Neuronal stem cell (in vitro differentiated cells): ENCODE data around the gene ABCC2.
"Not testable (repeated sequence)": the region's sequence is repeated elsewhere in the genome, so short reads cannot be mapped to it uniquely, and the experiment has no call there.

Experiments used
- DNase-seq: peaks from one replicate; pipeline ENCODE4 v3.0.0-alpha.2; 2013; ENCODE audit warnings: low spot score
- H2AFZ ChIP-seq: one replicate; pipeline ENCODE4 v1.6.1; 2013; ENCODE audit warnings: mild to moderate bottlenecking, low read length, inconsistent platforms
- H2AK5ac ChIP-seq: 2 replicates; pipeline ENCODE4 v1.6.1; 2013; ENCODE audit warnings: low read depth, mild to moderate bottlenecking, inconsistent platforms, low read length, moderate library complexity, mixed read lengths
- H2BK120ac ChIP-seq: 2 replicates; pipeline ENCODE4 v1.6.1; 2013; ENCODE audit warnings: low read depth, mild to moderate bottlenecking, inconsistent platforms, low read length, moderate library complexity, mixed read lengths
- H2BK12ac ChIP-seq: one replicate; pipeline ENCODE4 v1.6.1; 2013; ENCODE audit warnings: low read length, inconsistent platforms
- H2BK15ac ChIP-seq: 2 replicates; pipeline ENCODE4 v1.6.1; 2013; ENCODE audit warnings: mild to moderate bottlenecking, low read length, inconsistent platforms, mixed read lengths
- H2BK5ac ChIP-seq: one replicate; pipeline ENCODE4 v1.6.1; 2013; ENCODE audit warnings: inconsistent platforms, mild to moderate bottlenecking, low read length, moderate library complexity
- H3K14ac ChIP-seq: one replicate; pipeline ENCODE4 v1.6.1; 2013; ENCODE audit warnings: low read length, inconsistent platforms
- H3K18ac ChIP-seq: 2 replicates; pipeline ENCODE4 v1.6.1; 2013; ENCODE audit warnings: low read length, inconsistent platforms
- H3K23ac ChIP-seq: 2 replicates; pipeline ENCODE4 v1.6.1; 2013; ENCODE audit warnings: low read depth, mild to moderate bottlenecking, mixed read lengths, low read length, inconsistent platforms; ENCODE audit not compliant: poor library complexity
- H3K27ac ChIP-seq: replicated peaks from 3 replicates; pipeline ENCODE4 v1.5.1; 2013; ENCODE audit warnings: low read length, inconsistent platforms
- H3K27me3 ChIP-seq, 3 experiments: 2 replicates each; pipeline ENCODE4 v1.6.1; 2013; ENCODE audit warnings: low read length in 3 of 3, mild to moderate bottlenecking in 2 of 3, inconsistent platforms in 1 of 3, low read depth in 1 of 3, mixed read lengths in 1 of 3, moderate library complexity in 1 of 3; ENCODE audit not compliant: control insufficient read depth in 3 of 3, insufficient read depth in 3 of 3
- H3K36me3 ChIP-seq, 2 donors: replicated peaks in 1 of 2; 2 replicates each; pipeline ENCODE4 v1.6.1; 2013; ENCODE audit warnings: low read length in 2 of 2; ENCODE audit not compliant: control insufficient read depth in 2 of 2, insufficient read depth in 2 of 2
- H3K4ac ChIP-seq: 2 replicates; pipeline ENCODE4 v1.6.1; 2013; ENCODE audit warnings: inconsistent platforms, mild to moderate bottlenecking, low read length, moderate library complexity
- H3K4me1 ChIP-seq, 2 donors: 1 replicate in 1 of 2; 2 replicates in 1 of 2; pipeline ENCODE4 v1.6.1; 2013; ENCODE audit warnings: low read length in 2 of 2, low read depth in 1 of 2; ENCODE audit not compliant: control insufficient read depth in 2 of 2, insufficient read depth in 1 of 2
- H3K4me2 ChIP-seq: one replicate; pipeline ENCODE4 v1.6.1; 2013; ENCODE audit warnings: mild to moderate bottlenecking, low read length, inconsistent platforms; ENCODE audit not compliant: insufficient read depth, poor library complexity, severe bottlenecking
- H3K4me3 ChIP-seq, 2 donors: 2 replicates each; pipeline ENCODE4 v1.5.1; 2013; ENCODE audit warnings: low read length in 2 of 2, mild to moderate bottlenecking in 2 of 2, inconsistent platforms in 1 of 2, moderate library complexity in 1 of 2
- H3K79me1 ChIP-seq: one replicate; pipeline ENCODE4 v1.6.1; 2013; ENCODE audit warnings: low read depth, mild to moderate bottlenecking, inconsistent platforms, low read length, moderate library complexity
- H3K9ac ChIP-seq: one replicate; pipeline ENCODE4 v1.6.1; 2013; ENCODE audit warnings: mild to moderate bottlenecking, low read depth, low read length, inconsistent platforms; ENCODE audit not compliant: poor library complexity
- H3K9me3 ChIP-seq, 2 donors: replicated peaks in 1 of 2; 2 replicates each; pipeline versions ENCODE3 to v1.6.1; 2013; ENCODE audit warnings: low read length in 2 of 2, mild to moderate bottlenecking in 2 of 2, inconsistent platforms in 1 of 2, low read depth in 1 of 2, mixed read lengths in 1 of 2, moderate library complexity in 1 of 2; ENCODE audit not compliant: control insufficient read depth in 2 of 2, insufficient read depth in 1 of 2
- H4K8ac ChIP-seq: one replicate; pipeline ENCODE4 v1.6.1; 2013; ENCODE audit warnings: low read depth, mild to moderate bottlenecking, inconsistent platforms, low read length, moderate library complexity
- H4K91ac ChIP-seq: one replicate; pipeline ENCODE4 v1.6.1; 2013; ENCODE audit warnings: low read length, low read depth, mild to moderate bottlenecking, inconsistent platforms; ENCODE audit not compliant: poor library complexity
- WGBS, 2 donors: extraction: QIAGEN DNeasy Blood & Tissue Kit; methylation state at CpG; one replicate each; pipeline ENCODE4 v1.1.7; 2013; ENCODE audit warnings: missing lambda C conversion rate in 2 of 2, mixed read lengths in 1 of 2; ENCODE audit not compliant: insufficient read length in 2 of 2, insufficient replicate concordance in 1 of 2; ENCODE audit errors: extremely low coverage in 2 of 2; 5-methylcytosine and 5-hydroxymethylcytosine counted together

The ABCC2 gene

GRCh38 chr10:99895066-99895465, 112.6 kb downstream of the ABCC2 start:
- no CpG with 5 or more reads among the region's 9 CpGs for WGBS, 2 donors
- not testable (repeated sequence) for H3K9me3 ChIP-seq, H3K27me3 ChIP-seq, DNase-seq, H3K4me2 ChIP-seq, H3K4ac ChIP-seq, H3K4me3 ChIP-seq, H4K91ac ChIP-seq, H3K27ac ChIP-seq, H3K18ac ChIP-seq, H4K8ac ChIP-seq, H3K4me1 ChIP-seq, H2AFZ ChIP-seq, H2AK5ac ChIP-seq, H3K14ac ChIP-seq, H3K9ac ChIP-seq, H2BK12ac ChIP-seq, H3K79me1 ChIP-seq, H2BK15ac ChIP-seq, H3K23ac ChIP-seq, H2BK5ac ChIP-seq, H2BK120ac ChIP-seq
- H3K36me3 ChIP-seq = peaks cover 56 to 83% of the 10 kb centered on the region in 2 donors

- Histone ChIP-seq H3K23ac (no peak overlapping the region), H3K4me2 (no peak overlapping the region), H3K79me1 (no peaks in the 10 kb centered on the region), H4K8ac (no peak overlapping the region), H2BK12ac (no peak overlapping the region), H2BK15ac (no peak overlapping the region), H3K9me3 (peaks cover 0 to 2% of the 10 kb centered on the region in 2 donors), H3K27ac (no peak overlapping the region), H2AFZ (no peak overlapping the region), H3K4me3 (peak overlapping the region in 1 of 2 donors; percentile 13), H3K9ac (no peak overlapping the region), H3K4me1 (peaks cover 0 to 1% of the 10 kb centered on the region in 2 donors), H2BK120ac (no peak overlapping the region), H3K27me3 (no peaks in the 10 kb centered on the region), H4K91ac (no peak overlapping the region), H3K18ac (no peak overlapping the region), H3K4ac (no peak overlapping the region), H3K14ac (no peak overlapping the region), H2AK5ac (no peak overlapping the region), H3K36me3 (peaks cover 54 to 83% of the 10 kb centered on the region in 2 donors), H2BK5ac (no peak overlapping the region)
- 83% methylated on average over 1 of the region's 9 CpGs; no CpG with 5 or more reads in 1 of the 2 donors for WGBS, 2 donors
- no peak for DNase-seq
Measured at GRCh38 chr10:99895867-99896266, 113.4 kb downstream of the ABCC2 start.
